Stimulated activated CD8-positive, alpha-beta memory T cell treated with anti-CD3 and anti-CD28 coated beads, Interleukin-12 subunit alpha, Interleukin-12 subunit beta, amount 100 ng/mL, for 4 hours (primary cell): ENCODE measurements around the gene STT3B.
"Not testable (repeated sequence)": the region's sequence is repeated elsewhere in the genome, so short reads cannot be mapped to it uniquely, and the experiment has no call there.

ENCODE experiments used
- DNase-seq: peaks from one replicate; pipeline ENCODE4 v3.0.0-alpha.2; 2020; ENCODE audit warnings: low read depth

Gene STT3B

DNA sequence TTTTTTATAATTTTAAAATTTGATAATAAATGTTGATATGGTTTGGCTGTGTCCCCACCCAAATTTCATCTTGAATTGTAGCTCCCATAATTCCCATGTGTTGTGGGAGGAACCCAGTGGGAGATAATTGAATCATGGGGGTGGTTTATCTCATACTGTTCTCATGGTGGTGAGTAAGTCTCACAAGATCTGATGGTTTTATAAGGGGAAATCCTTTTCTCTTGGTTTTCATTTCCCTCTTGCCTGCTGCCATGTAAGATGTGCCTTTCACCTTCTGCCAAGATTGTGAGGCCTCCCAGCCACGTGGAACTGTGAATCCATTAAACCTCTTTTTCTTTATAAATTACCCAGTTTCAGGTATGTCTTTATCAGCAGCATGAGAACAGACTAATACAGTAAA, 72.6 kb downstream of the STT3B start:
- DNase-seq = not testable (repeated sequence)

DNA sequence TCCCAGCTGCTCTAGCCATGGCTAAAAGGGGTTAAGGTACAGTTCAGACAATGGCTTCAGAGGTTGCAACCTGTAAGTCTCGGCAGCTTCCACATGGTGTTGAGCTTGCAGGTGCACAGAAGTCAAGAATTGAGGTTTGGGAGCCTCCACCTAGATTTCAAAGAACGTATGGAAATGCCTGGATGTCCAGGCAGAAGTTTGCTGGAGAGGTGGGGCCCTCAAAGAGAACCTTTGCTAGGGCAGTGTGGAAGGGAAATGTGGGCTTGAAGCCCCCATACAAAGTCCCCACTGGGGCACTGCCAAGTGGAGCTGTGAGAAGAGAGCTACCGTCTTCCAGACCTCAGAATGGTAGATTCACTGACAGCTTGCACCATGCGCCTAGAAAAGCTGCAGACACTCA, 73.7 kb downstream of the STT3B start:
- DNase-seq = no peak

GRCh38 chr3:31610700-31611275, 78.1 kb downstream of the STT3B start:
- no peak for DNase-seq

- DNase-seq = no peak
Observed at GRCh38 chr3:31613177-31613576, 80.5 kb downstream of the STT3B start.

- DNase-seq = no peak
Observed at GRCh38 chr3:31613654-31614053, 80.9 kb downstream of the STT3B start.

- DNase-seq = no peak
Observed at GRCh38 chr3:31614162-31614921, 81.6 kb downstream of the STT3B start.

DNA sequence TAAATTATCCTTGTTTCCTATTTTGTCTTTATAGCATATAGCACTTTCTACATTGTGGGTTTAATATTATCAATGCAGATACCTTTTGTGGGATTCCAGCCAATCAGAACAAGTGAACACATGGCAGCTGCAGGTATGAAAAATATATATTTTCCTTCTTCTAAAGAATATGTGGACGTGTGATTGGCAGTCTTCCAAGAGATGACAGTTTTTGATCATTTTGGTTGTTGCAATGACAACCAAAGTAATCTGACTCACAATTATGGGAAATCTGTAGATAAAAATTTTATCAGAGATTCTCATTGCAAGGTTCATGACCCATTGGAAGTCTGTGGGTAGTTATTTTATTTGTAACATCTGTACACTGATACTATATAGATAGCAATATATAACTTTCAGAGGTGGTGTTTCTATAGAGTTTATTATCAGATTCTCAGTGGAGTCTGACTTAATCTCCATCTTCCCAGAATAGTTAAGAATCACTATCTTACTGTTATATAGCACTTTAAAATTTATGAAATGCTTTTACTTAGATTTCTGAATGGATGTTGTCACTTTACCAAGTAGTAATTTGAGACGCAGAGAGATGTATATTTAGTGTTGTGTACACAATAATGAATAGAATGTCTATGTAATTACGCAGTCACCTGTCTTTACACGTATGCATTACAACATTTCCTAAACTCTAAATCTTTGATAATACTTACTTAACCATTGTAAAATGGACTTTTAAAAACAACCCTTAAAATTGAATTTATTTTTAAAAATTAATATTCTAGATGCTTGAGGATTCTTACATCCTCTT, 82.5 kb downstream of the STT3B start:
- DNase-seq = no peak

DNA sequence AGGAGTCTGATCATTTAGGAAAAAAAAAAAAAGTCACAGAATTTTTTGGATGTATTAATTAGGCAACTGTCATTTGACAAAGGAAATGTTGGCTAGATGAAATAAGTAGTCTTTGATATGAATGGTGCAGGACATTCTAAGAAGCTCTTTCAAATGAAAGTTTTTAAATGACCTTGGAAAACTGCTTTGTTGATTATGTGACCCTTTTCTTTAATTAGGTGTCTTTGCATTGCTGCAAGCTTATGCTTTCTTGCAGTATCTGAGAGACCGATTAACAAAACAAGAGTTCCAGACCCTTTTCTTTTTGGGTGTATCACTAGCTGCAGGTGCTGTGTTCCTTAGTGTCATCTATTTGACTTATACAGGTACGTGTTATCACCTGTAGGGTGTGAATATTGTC, 84.0 kb downstream of the STT3B start:
- no peak for DNase-seq

DNA sequence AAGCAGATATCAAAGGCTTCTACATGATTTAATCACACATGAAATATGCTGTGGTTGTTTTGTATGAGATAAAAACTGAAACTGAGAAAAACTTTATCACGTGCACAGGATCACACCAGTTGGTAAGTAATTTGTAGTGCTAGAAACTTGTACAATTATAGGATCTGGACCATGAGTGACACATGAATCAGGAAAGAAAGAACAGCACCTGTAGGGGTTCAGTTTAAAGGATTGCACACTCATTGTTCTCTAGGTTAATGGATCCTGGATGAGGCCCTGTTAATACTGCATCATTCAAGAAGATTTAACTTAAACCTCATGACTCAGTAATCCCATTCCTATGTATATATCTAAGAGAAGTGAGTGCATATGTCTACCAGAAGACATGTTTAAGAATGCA, 87.9 kb downstream of the STT3B start:
- no peak for DNase-seq

DNA sequence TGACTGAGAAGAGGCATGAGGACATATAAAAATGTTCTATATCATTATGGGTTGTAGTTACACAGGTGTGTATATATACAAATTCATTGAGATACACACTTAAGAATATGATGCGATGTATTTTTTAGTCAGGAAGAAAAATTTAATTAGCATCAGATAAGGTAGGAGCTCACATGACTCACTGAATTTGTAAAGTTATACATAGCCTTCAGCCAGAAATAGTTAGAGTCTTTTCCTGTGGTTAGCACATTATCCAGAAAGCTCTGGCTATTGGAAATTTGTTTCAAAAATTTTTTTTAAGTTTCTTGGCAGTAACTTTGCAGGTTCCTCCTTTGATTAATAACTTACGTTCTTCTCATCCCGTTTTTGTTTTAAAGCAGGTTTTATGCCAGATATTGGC, 88.6 kb downstream of the STT3B start:
- DNase-seq = no peak

DNA sequence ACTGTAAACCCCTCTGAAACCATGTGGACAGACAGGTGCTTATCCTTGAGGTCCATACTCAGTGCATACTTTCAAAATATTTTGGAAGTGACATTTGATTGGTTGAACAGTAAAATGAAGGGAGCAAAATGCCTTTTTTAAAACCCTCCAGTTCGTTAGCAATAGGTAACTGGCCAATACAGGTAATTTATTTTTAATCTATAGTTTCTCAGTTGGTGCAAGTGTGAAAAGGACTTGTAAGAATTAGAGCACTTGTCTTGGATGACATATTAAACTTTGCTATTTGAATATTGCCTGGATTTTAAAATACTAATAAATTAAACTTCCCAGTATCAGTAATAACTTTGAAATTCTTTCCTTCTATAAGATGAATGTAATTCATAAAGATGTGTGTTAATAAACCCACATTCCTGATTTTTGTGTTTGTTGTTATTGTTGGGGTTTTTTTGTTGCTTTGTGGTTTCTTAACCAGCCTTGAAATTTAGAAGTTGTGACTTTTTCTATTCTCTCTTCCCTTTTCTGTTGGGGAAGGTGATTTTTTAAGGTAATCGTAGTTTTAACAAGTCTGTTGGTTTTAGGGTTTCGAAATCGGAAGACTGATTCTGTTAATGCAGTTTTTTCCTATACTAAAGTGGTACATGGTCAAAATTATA, 90.0 kb downstream of the STT3B start:
- no peak for DNase-seq

DNA sequence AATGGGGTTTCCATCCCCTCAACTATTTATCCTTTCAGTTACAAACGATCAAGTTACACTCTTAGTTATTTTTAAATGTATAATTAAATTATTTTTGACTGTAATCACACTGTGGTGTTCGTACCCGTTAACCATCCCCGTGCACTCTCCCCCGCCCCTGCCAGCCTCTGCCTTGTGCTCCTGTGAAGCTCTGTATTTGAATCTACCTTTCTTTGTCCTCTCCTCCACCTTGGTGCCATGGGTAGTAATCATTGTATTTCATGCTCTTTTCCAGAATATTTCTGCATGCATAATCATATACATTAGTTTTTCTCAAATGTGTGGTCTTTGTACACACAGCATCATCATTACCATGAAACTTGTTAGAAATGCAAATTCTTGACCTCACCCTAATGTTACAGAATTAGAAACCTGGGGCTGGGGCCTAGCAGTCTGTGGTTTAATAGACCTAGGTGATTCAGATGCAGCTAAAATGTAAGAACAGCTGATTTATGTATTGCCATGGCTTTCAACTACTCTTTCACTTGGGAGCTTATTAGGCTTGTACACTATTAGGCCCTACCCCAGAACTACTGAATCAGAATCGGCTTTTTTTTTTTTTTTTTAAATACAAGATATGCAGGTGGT, 91.5 kb downstream of the STT3B start:
- DNase-seq = no peak

DNA sequence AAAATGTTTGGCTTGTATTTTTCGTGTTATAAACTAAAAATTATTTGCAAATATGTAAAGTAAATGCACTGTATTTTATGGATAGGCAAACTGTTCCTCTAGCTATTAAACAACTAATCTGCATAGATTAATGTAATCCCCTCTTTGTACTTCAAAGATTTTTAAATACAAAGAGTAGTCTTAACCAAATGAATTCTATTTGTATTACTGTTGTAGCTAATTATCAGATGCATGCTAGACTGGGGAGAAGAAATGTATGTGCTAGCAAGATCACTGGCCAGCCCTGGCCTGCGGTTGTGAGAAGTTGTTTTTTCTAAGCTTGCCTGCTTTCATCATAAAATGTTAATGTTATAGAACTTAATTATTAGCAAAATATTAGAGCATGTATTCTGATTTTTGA, 92.6 kb downstream of the STT3B start:
- no peak for DNase-seq

GRCh38 chr3:31629054-31629453, 96.3 kb downstream of the STT3B start:
- no peak for DNase-seq

DNA sequence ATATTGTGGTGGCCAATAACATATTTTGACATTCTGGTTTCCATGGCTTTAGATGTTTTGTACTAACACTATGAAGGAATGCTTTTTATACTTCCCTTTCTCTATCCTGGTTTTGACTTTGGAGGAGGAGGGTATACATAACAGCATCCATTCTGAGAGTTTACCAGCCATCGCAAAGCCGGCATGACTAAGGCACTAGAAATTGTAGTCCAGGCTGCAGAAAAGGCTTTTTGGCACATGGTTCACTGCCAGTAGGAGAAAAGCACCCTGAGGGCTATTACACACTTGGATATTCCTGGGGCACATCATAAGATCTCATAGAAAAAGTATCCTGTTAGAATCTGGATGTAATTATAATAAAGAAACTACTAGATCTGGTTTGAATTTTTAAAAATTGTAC, 101.8 kb downstream of the STT3B start:
- DNase-seq = no peak

DNA sequence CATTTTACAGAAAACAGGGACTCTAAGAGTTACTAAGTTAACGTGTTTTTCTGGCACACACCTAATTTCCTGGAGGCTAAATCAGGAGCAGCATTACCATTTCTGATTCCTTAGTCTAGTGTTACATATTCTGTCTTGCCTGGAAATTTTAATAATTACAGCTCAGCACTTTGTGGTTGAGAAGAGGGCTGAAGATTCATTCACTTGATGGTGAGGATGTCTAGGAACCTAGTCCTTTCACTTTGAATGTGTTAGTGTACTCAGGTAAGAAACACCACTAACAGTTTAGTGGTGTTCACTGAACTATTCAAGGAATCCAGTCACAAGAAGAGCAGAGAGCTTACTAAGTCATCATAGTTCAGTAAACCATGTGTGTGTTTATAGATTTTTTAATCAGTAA, 102.8 kb downstream of the STT3B start:
- DNase-seq = no peak

DNA sequence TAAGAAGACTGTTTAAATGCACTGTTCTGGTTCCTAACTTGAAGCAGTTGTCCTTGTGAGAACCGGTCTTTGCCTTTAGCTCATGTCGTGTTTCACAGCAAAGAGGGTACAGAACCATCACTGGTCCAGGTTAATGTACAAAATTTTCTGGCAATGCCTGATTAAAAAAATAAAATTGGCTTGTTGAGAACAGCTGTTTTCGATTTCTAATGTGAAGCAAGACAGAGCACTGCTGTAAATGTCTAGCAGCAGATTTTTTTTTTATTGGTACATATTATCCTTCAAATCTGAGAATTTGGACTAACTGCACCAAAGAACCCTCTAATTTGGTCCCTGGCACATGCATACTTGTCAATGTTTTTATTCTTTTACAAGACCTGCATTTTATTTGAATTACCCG, 103.3 kb downstream of the STT3B start:
- no peak for DNase-seq

DNA sequence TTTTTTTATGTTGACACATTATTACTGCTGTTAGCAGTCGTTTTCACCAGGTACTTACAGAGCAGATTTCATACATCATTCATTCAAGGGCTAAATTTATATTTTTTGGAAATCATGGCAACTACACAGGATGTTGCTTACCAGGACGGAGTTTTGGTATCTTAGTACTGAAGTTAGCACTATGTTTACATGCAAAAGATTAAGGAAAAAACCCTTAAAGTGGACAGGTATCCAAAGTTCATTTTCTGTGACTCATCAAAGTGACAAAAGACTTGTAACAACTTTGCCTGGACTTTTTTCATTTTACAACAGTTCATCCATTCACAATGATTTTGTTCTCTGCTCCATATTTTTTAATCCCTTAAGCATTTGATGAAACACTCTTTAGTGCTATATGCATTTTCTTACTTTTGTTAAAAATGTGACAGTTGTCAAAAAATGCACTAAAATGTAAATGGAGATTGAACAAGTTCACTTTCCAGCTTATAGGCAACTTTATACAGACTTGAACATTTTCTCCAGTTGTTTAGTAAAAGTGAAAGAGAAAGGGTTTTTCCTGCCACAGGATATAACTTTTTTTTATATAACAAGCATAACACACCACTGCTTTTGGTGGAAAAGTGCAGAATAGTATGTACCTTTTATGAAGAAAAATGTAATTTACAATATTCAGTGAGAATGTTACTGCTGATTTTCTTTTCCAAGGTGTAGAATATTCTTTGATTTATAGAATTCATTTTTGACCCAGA, 104.1 kb downstream of the STT3B start:
- DNase-seq = no peak

DNA sequence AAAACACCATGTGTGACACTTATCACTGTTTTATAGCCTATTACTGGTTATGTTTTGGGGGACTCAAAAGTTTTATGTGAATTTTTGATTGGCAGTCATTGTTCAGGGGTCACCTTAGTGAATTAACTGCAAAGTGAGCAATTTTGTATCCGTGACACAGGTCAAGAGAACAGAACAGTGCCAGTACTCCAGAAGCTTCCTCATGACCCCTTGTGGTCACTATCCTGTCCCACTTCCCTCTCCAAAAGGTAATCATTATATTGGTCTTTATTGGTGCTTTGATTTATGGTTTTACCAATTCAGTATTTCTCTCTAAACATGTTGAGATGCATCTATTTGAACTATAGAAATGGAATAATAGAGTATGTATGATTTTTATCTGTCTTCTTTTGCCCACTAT, 107.1 kb downstream of the STT3B start:
- DNase-seq = no peak

DNA sequence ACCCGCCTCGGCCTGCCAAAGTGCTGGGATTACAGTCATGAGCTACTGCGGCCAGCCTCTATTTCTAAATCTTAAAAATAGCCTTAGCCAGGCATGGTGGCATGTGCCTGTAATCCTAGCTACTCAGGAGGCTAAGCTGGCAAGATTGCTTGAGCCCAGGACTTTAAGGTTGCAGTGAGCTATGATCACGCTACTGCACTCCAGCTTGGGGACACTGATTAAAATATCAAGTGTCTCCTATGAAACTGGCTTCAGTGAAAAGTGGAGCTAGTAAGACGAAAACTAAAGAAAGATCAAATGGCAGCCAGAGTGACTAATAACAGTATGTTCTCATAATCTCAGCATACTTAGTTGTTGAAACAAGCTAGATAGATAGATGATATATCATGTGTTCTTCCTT, 112.5 kb downstream of the STT3B start:
- DNase-seq = no peak

DNA sequence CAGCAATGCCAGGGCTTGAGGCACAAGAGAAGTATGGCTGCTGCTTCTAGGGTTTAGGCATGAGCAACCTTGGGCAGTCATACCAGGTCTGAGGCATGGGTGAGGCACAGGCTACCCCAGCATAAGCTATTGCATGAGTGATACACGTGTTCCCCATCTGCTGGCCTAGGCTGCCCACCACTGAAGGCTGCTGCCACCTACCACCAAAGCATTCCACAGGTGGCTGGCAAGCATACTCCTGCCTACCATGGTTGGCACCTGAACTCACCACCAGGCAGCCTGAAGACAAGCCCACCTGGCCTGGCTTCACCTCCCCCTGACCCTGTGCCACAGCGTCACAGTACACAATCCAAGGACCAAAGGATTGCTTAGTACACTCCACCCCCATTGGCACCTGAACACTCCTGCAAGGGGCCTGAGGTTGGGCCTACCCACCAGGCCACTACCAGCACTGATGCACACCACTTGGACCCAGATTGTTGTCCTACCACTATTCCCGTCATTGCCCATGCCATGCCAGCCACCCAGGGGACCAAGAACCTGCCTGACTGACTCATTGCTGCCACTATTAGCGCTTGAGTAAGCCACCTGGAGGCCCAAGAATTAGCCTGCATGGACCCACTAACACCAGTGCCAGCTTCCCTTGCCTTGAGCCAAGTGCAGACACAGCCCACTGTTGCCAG, 115.7 kb downstream of the STT3B start:
- DNase-seq = no peak
